H9 (cell line): ENCODE measurements around the gene PAX6. TPM values are rescaled to one million over a fixed set of nuclear protein-coding genes. Genes with fewer than 3 reads are reported as not detected.

Experiments used
- DNase-seq: peaks from one replicate; pipeline ENCODE4 v3.0.0-alpha.2; 2017
- H2AFZ ChIP-seq: one replicate; pipeline ENCODE4 v1.6.1; 2013; ENCODE audit warnings: mild to moderate bottlenecking, low read length, control low read depth, moderate library complexity
- H2AK5ac ChIP-seq: 2 replicates; pipeline ENCODE4 v1.6.1; 2013; ENCODE audit warnings: low read length, control low read depth, mixed read lengths; ENCODE audit not compliant: insufficient read length
- H2BK120ac ChIP-seq: one replicate; pipeline ENCODE4 v1.6.1; 2013; ENCODE audit warnings: low read depth, mild to moderate bottlenecking, low read length, control low read depth, inconsistent platforms; ENCODE audit not compliant: poor library complexity, severe bottlenecking
- H2BK12ac ChIP-seq: 2 replicates; pipeline ENCODE4 v1.6.1; 2013; ENCODE audit warnings: low read length, control low read depth, mixed read lengths, low read depth; ENCODE audit not compliant: insufficient read length
- H2BK15ac ChIP-seq: 2 replicates; pipeline ENCODE4 v1.6.1; 2013; ENCODE audit warnings: low read depth, low read length, control low read depth
- H2BK20ac ChIP-seq: one replicate; pipeline ENCODE4 v1.6.1; 2013; ENCODE audit warnings: low read depth, mild to moderate bottlenecking, low read length, control low read depth, inconsistent platforms; ENCODE audit not compliant: poor library complexity, severe bottlenecking
- H2BK5ac ChIP-seq: 2 replicates; pipeline ENCODE4 v1.6.1; 2013; ENCODE audit warnings: low read length, control low read depth, mixed read lengths; ENCODE audit not compliant: insufficient read length
- H3K14ac ChIP-seq: 2 replicates; pipeline ENCODE4 v1.6.1; 2013; ENCODE audit warnings: low read length, control low read depth; ENCODE audit not compliant: insufficient read depth
- H3K18ac ChIP-seq: 2 replicates; pipeline ENCODE4 v1.6.1; 2013; ENCODE audit warnings: low read depth, mild to moderate bottlenecking, mixed read lengths, low read length, control low read depth; ENCODE audit not compliant: insufficient read length
- H3K23ac ChIP-seq: 2 replicates; pipeline ENCODE4 v1.6.1; 2013; ENCODE audit warnings: low read length, control low read depth, mixed read lengths, low read depth; ENCODE audit not compliant: insufficient read length
- H3K23me2 ChIP-seq: 2 replicates; pipeline ENCODE4 v1.6.1; 2013; ENCODE audit warnings: low read depth, mild to moderate bottlenecking, mixed read lengths, low read length, control low read depth; ENCODE audit not compliant: insufficient read length, poor library complexity, severe bottlenecking
- H3K27ac ChIP-seq: 2 replicates; pipeline ENCODE4 v1.5.1; 2013; ENCODE audit warnings: low read length, control low read depth, mixed read lengths, low read depth; ENCODE audit not compliant: insufficient read length
- H3K27me3 ChIP-seq: 2 replicates; pipeline ENCODE4 v1.6.1; 2013; ENCODE audit warnings: low read length, control low read depth, inconsistent platforms; ENCODE audit not compliant: insufficient read depth
- H3K4ac ChIP-seq: 2 replicates; pipeline ENCODE4 v1.6.1; 2013; ENCODE audit warnings: low read depth, mild to moderate bottlenecking, control low read depth, inconsistent platforms, low read length, moderate library complexity
- H3K4me1 ChIP-seq: 2 replicates; pipeline ENCODE4 v1.6.1; 2013; ENCODE audit warnings: low read length, control low read depth, inconsistent platforms; ENCODE audit not compliant: insufficient read depth
- H3K4me2 ChIP-seq: 2 replicates; pipeline ENCODE4 v1.6.1; 2013; ENCODE audit warnings: low read length, control low read depth, mixed read lengths; ENCODE audit not compliant: insufficient read length, insufficient read depth
- H3K56ac ChIP-seq: 2 replicates; pipeline ENCODE4 v1.6.1; 2013; ENCODE audit warnings: low read depth, mild to moderate bottlenecking, mixed read lengths, low read length, control low read depth; ENCODE audit not compliant: insufficient read length
- H3K79me1 ChIP-seq: 2 replicates; pipeline ENCODE4 v1.6.1; 2013; ENCODE audit warnings: low read depth, mild to moderate bottlenecking, moderate library complexity, low read length, control low read depth, inconsistent platforms; ENCODE audit not compliant: insufficient read depth, poor library complexity, severe bottlenecking
- H3K79me2 ChIP-seq: 2 replicates; pipeline ENCODE4 v1.6.1; 2013; ENCODE audit warnings: low read length, control low read depth, inconsistent platforms; ENCODE audit not compliant: insufficient read depth
- H3K9ac ChIP-seq: 2 replicates; pipeline ENCODE4 v1.6.1; 2013; ENCODE audit warnings: low read length, control low read depth, mixed read lengths; ENCODE audit not compliant: insufficient read length; ENCODE audit errors: extremely low read depth
- H3K9me3 ChIP-seq: one replicate; pipeline ENCODE4 v1.6.1; 2013; ENCODE audit warnings: low read depth, low read length, inconsistent platforms; ENCODE audit not compliant: control insufficient read depth
- H3T11ph ChIP-seq: one replicate; pipeline ENCODE4 v1.6.1; 2013; ENCODE audit warnings: mild to moderate bottlenecking, low read length, control low read depth, inconsistent platforms
- H4K20me1 ChIP-seq: one replicate; pipeline ENCODE4 v1.6.1; 2013; ENCODE audit not compliant: control insufficient read depth, insufficient read length, insufficient read depth
- H4K5ac ChIP-seq: 2 replicates; pipeline ENCODE4 v1.6.1; 2013; ENCODE audit warnings: low read depth, mild to moderate bottlenecking, mixed read lengths, low read length, control low read depth; ENCODE audit not compliant: insufficient read length
- H4K8ac ChIP-seq: replicated peaks from 2 replicates; pipeline ENCODE4 v1.6.1; 2013; ENCODE audit warnings: low read length, control low read depth, mixed read lengths, low read depth; ENCODE audit not compliant: insufficient read length
- H4K91ac ChIP-seq: 2 replicates; pipeline ENCODE4 v1.6.1; 2013; ENCODE audit warnings: low read depth, mild to moderate bottlenecking, moderate library complexity, mixed read lengths, low read length, control low read depth; ENCODE audit not compliant: insufficient read length
- H3K27ac Mint-ChIP-seq, 3 experiments: 2 replicates in 2 of 3; 3 replicates in 1 of 3; pipeline ENCODE4 v1.8.0; 2020 to 2021; ENCODE audit warnings: mixed read lengths in 3 of 3, mild to moderate bottlenecking in 1 of 3, moderate library complexity in 1 of 3
- H3K27me3 Mint-ChIP-seq: 2 replicates; pipeline ENCODE4 v1.8.0; 2021; ENCODE audit warnings: low read depth, mild to moderate bottlenecking, moderate library complexity, mixed read lengths
- H3K36me3 Mint-ChIP-seq, 3 experiments: 2 replicates in 2 of 3; 3 replicates in 1 of 3; pipeline ENCODE4 v1.8.0; 2020 to 2021; ENCODE audit warnings: low read depth in 3 of 3, mixed read lengths in 3 of 3; ENCODE audit not compliant: insufficient read depth in 1 of 3
- H3K4me1 Mint-ChIP-seq, 2 experiments: 2 replicates each; pipeline ENCODE4 v1.8.0; 2020; ENCODE audit warnings: mixed read lengths in 2 of 2
- H3K4me3 Mint-ChIP-seq, 2 experiments: 2 replicates in 1 of 2; 3 replicates in 1 of 2; pipeline ENCODE4 v1.8.0; 2020 to 2021; ENCODE audit warnings: mild to moderate bottlenecking in 2 of 2, mixed read lengths in 2 of 2, moderate library complexity in 1 of 2
- H3K9me3 Mint-ChIP-seq, 2 experiments: 2 replicates in 1 of 2; 3 replicates in 1 of 2; pipeline ENCODE4 v1.8.0; 2020; ENCODE audit warnings: mild to moderate bottlenecking in 2 of 2, mixed read lengths in 2 of 2, moderate library complexity in 1 of 2
- CTCF ChIP-seq: fragments of 200-600 bp; sonication (generic); conservative IDR thresholded peaks from 3 replicates; pipeline ENCODE4 v1.8.0; 2021; ENCODE audit warnings: antibody characterized with exemption, mild to moderate bottlenecking
- total RNA-seq: library from RNA; stranded (reverse); gene quantifications from 2 replicates; pipeline ENCODE4 v1.2.1, GENCODE V29; 2021

The PAX6 gene
- total RNA-seq, 1 experiment from 2014 or later: not detected

GRCh38 chr11:31763296-31763695 lies 47.8 kb downstream of the PAX6 start:
- no peaks in the 10 kb centered on the region for H3K27me3 ChIP-seq
- H3T11ph ChIP-seq: no peak overlapping the region
- H4K5ac ChIP-seq: no peak overlapping the region
- no peak overlapping the region for H3K18ac ChIP-seq
- Mint-ChIP-seq H3K4me1 (peaks cover 9 to 22% of the 10 kb centered on the region in 2 experiments), H3K27ac (peak overlapping the region in 1 of 3 experiments; percentile 95; a peak in 2 of 7 replicates), H3K4me3 (no peak overlapping the region), H3K27me3 (no peaks in the 10 kb centered on the region), H3K9me3 (no peaks in the 10 kb centered on the region), H3K36me3 (no peaks in the 10 kb centered on the region)
- H3K23me2 ChIP-seq: no peaks in the 10 kb centered on the region
- no peak overlapping the region for H3K23ac ChIP-seq
- H3K27ac ChIP-seq: no peak overlapping the region
- no peaks in the 10 kb centered on the region for H3K9me3 ChIP-seq
- no peak overlapping the region for H2BK15ac ChIP-seq
- TF ChIP-seq CTCF: no peak
- H3K14ac ChIP-seq: no peak overlapping the region
- H3K9ac ChIP-seq: no peak overlapping the region
- no peak for DNase-seq
- no peaks in the 10 kb centered on the region for H3K4me1 ChIP-seq
- no peak overlapping the region for H3K56ac ChIP-seq
- H4K91ac ChIP-seq: no peak overlapping the region
- no peak overlapping the region for H2BK12ac ChIP-seq
- H2BK20ac ChIP-seq: no peak overlapping the region
- no peak overlapping the region for H2BK5ac ChIP-seq
- no peak overlapping the region for H3K4me2 ChIP-seq
- H3K79me1 ChIP-seq: no peaks in the 10 kb centered on the region
- H3K79me2 ChIP-seq: no peaks in the 10 kb centered on the region
- H2AFZ ChIP-seq: no peak overlapping the region
- H2BK120ac ChIP-seq: no peak overlapping the region
- H3K4ac ChIP-seq: no peak overlapping the region
- H4K8ac ChIP-seq: no peak overlapping the region
- no peaks in the 10 kb centered on the region for H4K20me1 ChIP-seq
- no peak overlapping the region for H2AK5ac ChIP-seq
